Mesothelial cell of epicardium (in vitro differentiated cells): ENCODE measurements around the gene FAM120B. TPM values are rescaled to one million over a fixed set of nuclear protein-coding genes. Genes with fewer than 3 reads are reported as not detected.
A peak's percentile ranks its signal among the peaks of the same experiment; 100 is the strongest.

Experiments
- DNase-seq, 2 experiments: peaks; one replicate each; pipeline ENCODE4 v3.0.0; 2021; ENCODE audit warnings: low spot score in 2 of 2; ENCODE audit not compliant: unreplicated experiment in 2 of 2
- H3K27ac Mint-ChIP-seq: 2 replicates; pipeline ENCODE4 v1.8.0; 2021; ENCODE audit warnings: mixed read lengths
- H3K27me3 Mint-ChIP-seq: 2 replicates; pipeline ENCODE4 v1.8.0; 2021; ENCODE audit warnings: low read depth, mixed read lengths
- H3K36me3 Mint-ChIP-seq: 2 replicates; pipeline ENCODE4 v1.8.0; 2021; ENCODE audit warnings: mixed read lengths
- H3K4me1 Mint-ChIP-seq: 2 replicates; pipeline ENCODE4 v1.8.0; 2021; ENCODE audit warnings: mixed read lengths
- H3K4me3 Mint-ChIP-seq: 2 replicates; pipeline ENCODE4 v1.8.0; 2021; ENCODE audit warnings: mild to moderate bottlenecking, moderate library complexity, mixed read lengths
- H3K9me3 Mint-ChIP-seq: 2 replicates; pipeline ENCODE4 v1.8.0; 2021; ENCODE audit warnings: mixed read lengths
- CTCF ChIP-seq: fragments of 200-600 bp; sonication (generic); IDR thresholded peaks from one replicate; pipeline ENCODE4 v1.5.0; 2021; ENCODE audit warnings: antibody characterized with exemption; ENCODE audit not compliant: unreplicated experiment
- total RNA-seq: library from RNA; stranded (reverse); gene quantifications from 3 replicates; pipeline ENCODE4 v1.2.1, GENCODE V29; 2021

Gene FAM120B
- total RNA-seq, 1 donor from 2014 or later, result 44.1 TPM

- DNase-seq, result peak in 1 of 2 experiments; percentile 9
- H3K27ac Mint-ChIP-seq, result no peak overlapping the region
- H3K4me3 Mint-ChIP-seq, result no peak overlapping the region
- H3K36me3 Mint-ChIP-seq, result no peaks in the 10 kb centered on the region
- peaks cover 6% of the 10 kb centered on the region for H3K4me1 Mint-ChIP-seq
- no peaks in the 10 kb centered on the region for H3K9me3 Mint-ChIP-seq
- TF ChIP-seq CTCF, result no peak
- peaks cover 8% of the 10 kb centered on the region for H3K27me3 Mint-ChIP-seq
Observed at GRCh38 chr6:170274713-170275560, 31.6 kb upstream of the FAM120B start.

- Mint-ChIP-seq H3K36me3 (no peaks in the 10 kb centered on the region), H3K27me3 (peaks cover 9% of the 10 kb centered on the region), H3K27ac (no peak overlapping the region), H3K9me3 (no peaks in the 10 kb centered on the region), H3K4me1 (no peaks in the 10 kb centered on the region), H3K4me3 (no peak overlapping the region)
- DNase-seq, result no peak
- TF ChIP-seq CTCF, result no peak
Observed at GRCh38 chr6:170276369-170277057, 30.0 kb upstream of the FAM120B start.

- H3K36me3 Mint-ChIP-seq, result no peaks in the 10 kb centered on the region
- H3K4me3 Mint-ChIP-seq, result no peak overlapping the region
- H3K27me3 Mint-ChIP-seq, result peaks cover 11% of the 10 kb centered on the region
- no peaks in the 10 kb centered on the region for H3K4me1 Mint-ChIP-seq
- no peak overlapping the region for H3K27ac Mint-ChIP-seq
- TF ChIP-seq CTCF, result no peak
- no peak for DNase-seq
- H3K9me3 Mint-ChIP-seq, result no peaks in the 10 kb centered on the region
Observed at GRCh38 chr6:170277893-170278742, 28.4 kb upstream of the FAM120B start.

- H3K27ac Mint-ChIP-seq, result no peak overlapping the region
- TF ChIP-seq CTCF, result no peak
- no peaks in the 10 kb centered on the region for H3K9me3 Mint-ChIP-seq
- no peak for DNase-seq
- no peak overlapping the region for H3K4me3 Mint-ChIP-seq
- H3K4me1 Mint-ChIP-seq, result no peaks in the 10 kb centered on the region
- H3K27me3 Mint-ChIP-seq, result peaks cover 11% of the 10 kb centered on the region
- H3K36me3 Mint-ChIP-seq, result no peaks in the 10 kb centered on the region
Observed at GRCh38 chr6:170278743-170279094, 27.8 kb upstream of the FAM120B start.

GRCh38 chr6:170279426-170279825 lies 27.1 kb upstream of the FAM120B start:
- Mint-ChIP-seq H3K27ac (no peak overlapping the region), H3K4me1 (no peaks in the 10 kb centered on the region), H3K27me3 (peaks cover 14% of the 10 kb centered on the region), H3K9me3 (no peaks in the 10 kb centered on the region), H3K4me3 (no peak overlapping the region), H3K36me3 (no peaks in the 10 kb centered on the region)
- TF ChIP-seq CTCF, result no peak
- DNase-seq, result no peak
